PC-3 (cell line): Measurements from ENCODE around the gene HES7. TPM values are rescaled to one million over a fixed set of nuclear protein-coding genes. Genes with fewer than 3 reads are reported as not detected.

Experiments
- ATAC-seq: fragments of 200-7000 bp; cut with Tn5 transposase; 2 replicates; pipeline ENCODE4 v1.9.1; 2020; ENCODE audit warnings: mild to moderate bottlenecking, moderate library complexity
- BruUV-seq: library from RNA; stranded (reverse); fragments of 400-500 nt; replicated peaks from 2 replicates; lab custom pipeline; 2021; lab: Mats Ljungman, UMichigan
- CTCF ChIA-PET: fragments of 300-600 bp; sonication (Branson Sonifier 250); formaldehyde crosslinking; loops from one replicate; lab custom pipeline; 2022; ENCODE audit warnings: antibody characterized with exemption; lab: Charles Lee
- POLR2A ChIA-PET: fragments of 300-600 bp; sonication (Branson Sonifier 250); formaldehyde crosslinking; loops from one replicate; lab custom pipeline; 2022; ENCODE audit warnings: antibody characterized with exemption; ENCODE audit not compliant: unreplicated experiment; lab: Charles Lee
- DNase-seq: peaks from one replicate; pipeline ENCODE4 v3.0.0-alpha.2; 2015
- H2AFZ ChIP-seq: fragments of 300-600 bp; sonication (generic); 2 replicates; pipeline ENCODE4 v1.6.0; 2016; ENCODE audit warnings: antibody characterized with exemption, low read length
- H3F3A ChIP-seq: fragments of 300-600 bp; sonication (generic); one replicate; pipeline ENCODE4 v1.6.0; 2017; ENCODE audit warnings: antibody characterized with exemption, low read length, control low read depth, mild to moderate bottlenecking; ENCODE audit not compliant: unreplicated experiment
- H3K27ac ChIP-seq: fragments of 300-600 bp; sonication (generic); 2 replicates; pipeline ENCODE4 v1.5.1; 2016; ENCODE audit warnings: mild to moderate bottlenecking, low read length
- H3K27me3 ChIP-seq: fragments of 300-600 bp; sonication (generic); 2 replicates; pipeline ENCODE4 v1.6.1; 2016; ENCODE audit warnings: low read length, mixed read lengths
- H3K36me3 ChIP-seq: fragments of 300-600 bp; sonication (generic); 2 replicates; pipeline ENCODE4 v1.6.1; 2016; ENCODE audit warnings: low read depth, mixed run types, low read length, mixed read lengths
- H3K4me1 ChIP-seq: fragments of 300-600 bp; sonication (generic); 2 replicates; pipeline ENCODE4 v1.5.1; 2016; ENCODE audit warnings: low read length; ENCODE audit not compliant: insufficient read depth
- H3K4me2 ChIP-seq: fragments of 300-600 bp; sonication (generic); 2 replicates; pipeline ENCODE4 v1.6.0; 2016; ENCODE audit warnings: low read length
- H3K4me3 ChIP-seq: fragments of 300-600 bp; sonication (generic); 2 replicates; pipeline ENCODE4 v1.5.1; 2016; ENCODE audit warnings: mild to moderate bottlenecking, low read length, mixed read lengths
- H3K79me2 ChIP-seq: fragments of 300-600 bp; sonication (generic); 2 replicates; pipeline ENCODE4 v1.6.1; 2017; ENCODE audit warnings: low read length, mixed read lengths
- H3K9ac ChIP-seq: fragments of 300-600 bp; sonication (generic); 2 replicates; pipeline ENCODE4 v1.6.0; 2016; ENCODE audit warnings: mild to moderate bottlenecking, low read length
- H3K9me2 ChIP-seq: fragments of 300-600 bp; sonication (generic); replicated peaks from 2 replicates; pipeline ENCODE4 v1.6.1; 2016; ENCODE audit warnings: mixed run types, low read length, mixed read lengths
- H3K9me3 ChIP-seq: fragments of 300-600 bp; sonication (generic); 2 replicates; pipeline ENCODE4 v1.6.1; 2016; ENCODE audit warnings: low read length, mixed read lengths
- H4K20me1 ChIP-seq: fragments of 300-600 bp; sonication (generic); 2 replicates; pipeline ENCODE4 v1.6.1; 2016; ENCODE audit warnings: low read length, mixed read lengths
- CTCF ChIP-seq: fragments of 300-600 bp; sonication (generic); conservative IDR thresholded peaks from 2 replicates; pipeline ENCODE4 v1.5.1; 2017; ENCODE audit warnings: antibody characterized with exemption, low read depth, mild to moderate bottlenecking, low read length
- EZH2 ChIP-seq: fragments of 300-600 bp; sonication (generic); IDR thresholded peaks from one replicate; pipeline ENCODE4 v1.6.1; 2017; ENCODE audit warnings: antibody characterized with exemption, mild to moderate bottlenecking, low read length; ENCODE audit not compliant: unreplicated experiment
- EZH2phosphoT487 ChIP-seq: fragments of 300-600 bp; sonication (generic); IDR thresholded peaks from 2 replicates; pipeline ENCODE4 v1.6.1; 2018; ENCODE audit warnings: mild to moderate bottlenecking, antibody characterized with exemption, low read length, borderline replicate concordance
- intact Hi-C: fragments of 100-400 bp; cut with micrococcal nuclease; formaldehyde crosslinking; loops from 2 replicates; pipeline ENCODE4 v1.9.0; 2023
- total RNA-seq: library from RNA; depleted of rRNA; stranded (reverse); fragments of >200 nt; gene quantifications from 2 replicates; pipeline ENCODE4 v1.2.3, GENCODE V29; 2014

The HES7 gene
- total RNA-seq, 1 experiment from 2014 or later: not detected

GRCh38 chr17:8091033-8091687 is 32.7 kb downstream of the HES7 start:
- DNase-seq (no peak), ATAC-seq (no peak)
- H3K27me3 ChIP-seq: no peaks in the 10 kb centered on the region
- H3F3A ChIP-seq: no peaks in the 10 kb centered on the region
- no peak overlapping the region for H3K27ac ChIP-seq
- H3K36me3 ChIP-seq: no peaks in the 10 kb centered on the region
- no peak overlapping the region for H3K9ac ChIP-seq
- no peaks in the 10 kb centered on the region for H3K9me3 ChIP-seq
- no peaks in the 10 kb centered on the region for H3K4me1 ChIP-seq
- intact Hi-C loops: no loop called here
- no peaks in the 10 kb centered on the region for H3K79me2 ChIP-seq
- H3K4me3 ChIP-seq: no peak overlapping the region
- H3K4me2 ChIP-seq: no peak overlapping the region
- no peaks in the 10 kb centered on the region for H4K20me1 ChIP-seq
- no peaks in the 10 kb centered on the region for H3K9me2 ChIP-seq
- POLR2A ChIA-PET: interaction anchor here (0.6 kb wide), 1 partner anchor 773 kb away, joined by 12 read pairs; no protein-coding TSS in a partner anchor
- TF ChIP-seq EZH2 (no peak), CTCF (no peak), EZH2phosphoT487 (no peak)
- no peak overlapping the region for H2AFZ ChIP-seq
- BruUV-seq: no TSS peak
- CTCF ChIA-PET: no interaction called here

GRCh38 chr17:8089728-8090127 is 34.2 kb downstream of the HES7 start:
- no TSS peak for BruUV-seq
- intact Hi-C loops: no loop called here
- Histone ChIP-seq H3K9me2 (no peaks in the 10 kb centered on the region), H3K4me3 (no peak overlapping the region), H2AFZ (no peak overlapping the region), H3K4me1 (no peaks in the 10 kb centered on the region), H3K27ac (no peak overlapping the region), H4K20me1 (no peaks in the 10 kb centered on the region), H3K9me3 (no peaks in the 10 kb centered on the region), H3K4me2 (no peak overlapping the region), H3F3A (no peaks in the 10 kb centered on the region), H3K27me3 (no peaks in the 10 kb centered on the region), H3K79me2 (no peaks in the 10 kb centered on the region), H3K9ac (no peak overlapping the region), H3K36me3 (no peaks in the 10 kb centered on the region)
- POLR2A ChIA-PET: no interaction called here
- TF ChIP-seq EZH2phosphoT487: no peak
- CTCF ChIA-PET: no interaction called here
- ATAC-seq (no peak), DNase-seq (no peak)

- no peak for TF ChIP-seq EZH2
- no peak for TF ChIP-seq CTCF
- TF ChIP-seq EZH2phosphoT487: no peak
- Histone ChIP-seq H3K4me1 (no peaks in the 10 kb centered on the region), H3K4me2 (no peak overlapping the region), H3K4me3 (no peak overlapping the region), H4K20me1 (no peaks in the 10 kb centered on the region), H3K9me3 (no peaks in the 10 kb centered on the region), H3K9me2 (no peaks in the 10 kb centered on the region), H3K9ac (no peak overlapping the region), H3K27me3 (no peaks in the 10 kb centered on the region), H3F3A (no peaks in the 10 kb centered on the region), H3K36me3 (no peaks in the 10 kb centered on the region), H2AFZ (no peak overlapping the region), H3K27ac (no peak overlapping the region), H3K79me2 (no peaks in the 10 kb centered on the region)
- BruUV-seq: no TSS peak
- ChIA-PET CTCF (interaction anchor here (1.0 kb wide), 1 partner anchor 31 kb away, joined by 3 read pairs; no protein-coding TSS in a partner anchor), POLR2A (no interaction called here)
- ATAC-seq: no peak
- DNase-seq: no peak
- intact Hi-C loops: no loop called here
Measured at GRCh38 chr17:8087952-8088230, 36.0 kb downstream of the HES7 start.
